SK-N-SH treated with all-trans-retinoic acid at 6 μM for 48 hours (cell line): ENCODE data around the gene OLFML2A.

ENCODE experiments used
- ATAC-seq: fragments of 200-7000 bp; cut with Tn5 transposase; 3 replicates; pipeline ENCODE4 v1.9.1; 2020; ENCODE audit warnings: mild to moderate bottlenecking, moderate library complexity
- ARNTL ChIP-seq: fragments of 450-650 bp; formaldehyde crosslinking; IDR thresholded peaks from 2 replicates; pipeline ENCODE4 v1.5.0; 2020; ENCODE audit warnings: low read depth, mild to moderate bottlenecking, moderate library complexity, borderline replicate concordance
- BACH2 ChIP-seq: fragments of 250-450 bp; sonication (Bioruptor Pico); IDR thresholded peaks from 2 replicates; pipeline ENCODE4 v1.9.0; 2021; ENCODE audit warnings: mild to moderate bottlenecking, borderline replicate concordance
- CREB5 ChIP-seq: fragments of 250-450 bp; sonication (Bioruptor Pico); IDR thresholded peaks from 2 replicates; pipeline ENCODE4 v1.5.1; 2020; ENCODE audit warnings: low read depth, mild to moderate bottlenecking, moderate library complexity
- CSDC2 ChIP-seq: fragments of 250-450 bp; sonication (Bioruptor Pico); IDR thresholded peaks from 2 replicates; pipeline ENCODE4 v1.5.0; 2020; ENCODE audit warnings: mild to moderate bottlenecking, moderate library complexity
- CSRNP3 ChIP-seq: fragments of 250-450 bp; sonication (Bioruptor Pico); IDR thresholded peaks from 2 replicates; pipeline ENCODE4 v1.5.1; 2021; ENCODE audit warnings: mild to moderate bottlenecking, moderate library complexity
- ESRRG ChIP-seq: fragments of 250-450 bp; sonication (Bioruptor Pico); IDR thresholded peaks from 2 replicates; pipeline ENCODE4 v1.6.1; 2021; ENCODE audit warnings: mild to moderate bottlenecking
- ISL1 ChIP-seq: fragments of 250-450 bp; sonication (Bioruptor Pico); IDR thresholded peaks from 2 replicates; pipeline ENCODE4 v2.1.2; 2022; ENCODE audit warnings: mild to moderate bottlenecking, moderate library complexity
- OSR1 ChIP-seq: fragments of 250-450 bp; sonication (Bioruptor Pico); IDR thresholded peaks from 2 replicates; pipeline ENCODE4 v1.8.0; 2022; ENCODE audit warnings: moderate library complexity, mild to moderate bottlenecking, inconsistent platforms
- PATZ1 ChIP-seq: fragments of 250-450 bp; sonication (Bioruptor Pico); IDR thresholded peaks from 2 replicates; pipeline ENCODE4 v1.8.0; 2020; ENCODE audit warnings: mild to moderate bottlenecking, moderate library complexity, borderline replicate concordance
- POU6F1 ChIP-seq: fragments of 250-450 bp; sonication (Bioruptor Pico); IDR thresholded peaks from 2 replicates; pipeline ENCODE4 v1.8.0; 2021; ENCODE audit warnings: low read depth, mild to moderate bottlenecking, moderate library complexity, borderline replicate concordance
- RARB ChIP-seq: fragments of 250-450 bp; sonication (Bioruptor Pico); IDR thresholded peaks from 2 replicates; pipeline ENCODE4 v1.8.0; 2021; ENCODE audit warnings: mild to moderate bottlenecking, moderate library complexity
- SNAI2 ChIP-seq: fragments of 250-450 bp; sonication (Bioruptor Pico); IDR thresholded peaks from 2 replicates; pipeline ENCODE4 v1.5.0; 2020; ENCODE audit warnings: mild to moderate bottlenecking, moderate library complexity
- TCF4 ChIP-seq: fragments of 250-450 bp; sonication (Bioruptor Pico); IDR thresholded peaks from 2 replicates; pipeline ENCODE4 v1.8.0; 2021; ENCODE audit warnings: mild to moderate bottlenecking, moderate library complexity, borderline replicate concordance
- TOX ChIP-seq: fragments of 250-450 bp; sonication (Bioruptor Pico); IDR thresholded peaks from 2 replicates; pipeline ENCODE4 v1.8.0; 2021; ENCODE audit warnings: mild to moderate bottlenecking, moderate library complexity, borderline replicate concordance
- TSHZ2 ChIP-seq: fragments of 250-450 bp; sonication (Bioruptor Pico); IDR thresholded peaks from 2 replicates; pipeline ENCODE4 v1.5.0; 2020; ENCODE audit warnings: mild to moderate bottlenecking, moderate library complexity
- ZC3H10 ChIP-seq: fragments of 250-450 bp; sonication (Bioruptor Pico); IDR thresholded peaks from 2 replicates; pipeline ENCODE4 v1.5.1; 2021; ENCODE audit warnings: mild to moderate bottlenecking, moderate library complexity
- ZFP3 ChIP-seq: fragments of 250-450 bp; sonication (Bioruptor Pico); IDR thresholded peaks from 2 replicates; pipeline ENCODE4 v1.5.0; 2020; ENCODE audit warnings: mild to moderate bottlenecking, moderate library complexity
- ZFP30 ChIP-seq: fragments of 450-650 bp; formaldehyde crosslinking; IDR thresholded peaks from 2 replicates; pipeline ENCODE4 v1.5.0; 2022; ENCODE audit warnings: mild to moderate bottlenecking, moderate library complexity
- ZNF70 ChIP-seq: fragments of 450-650 bp; formaldehyde crosslinking; IDR thresholded peaks from 2 replicates; pipeline ENCODE4 v1.5.0; 2020; ENCODE audit warnings: mild to moderate bottlenecking, moderate library complexity
- ZNF8 ChIP-seq: fragments of 450-650 bp; formaldehyde crosslinking; IDR thresholded peaks from 2 replicates; pipeline ENCODE4 v1.5.0; 2020; ENCODE audit warnings: mild to moderate bottlenecking, moderate library complexity

OLFML2A gene

DNA sequence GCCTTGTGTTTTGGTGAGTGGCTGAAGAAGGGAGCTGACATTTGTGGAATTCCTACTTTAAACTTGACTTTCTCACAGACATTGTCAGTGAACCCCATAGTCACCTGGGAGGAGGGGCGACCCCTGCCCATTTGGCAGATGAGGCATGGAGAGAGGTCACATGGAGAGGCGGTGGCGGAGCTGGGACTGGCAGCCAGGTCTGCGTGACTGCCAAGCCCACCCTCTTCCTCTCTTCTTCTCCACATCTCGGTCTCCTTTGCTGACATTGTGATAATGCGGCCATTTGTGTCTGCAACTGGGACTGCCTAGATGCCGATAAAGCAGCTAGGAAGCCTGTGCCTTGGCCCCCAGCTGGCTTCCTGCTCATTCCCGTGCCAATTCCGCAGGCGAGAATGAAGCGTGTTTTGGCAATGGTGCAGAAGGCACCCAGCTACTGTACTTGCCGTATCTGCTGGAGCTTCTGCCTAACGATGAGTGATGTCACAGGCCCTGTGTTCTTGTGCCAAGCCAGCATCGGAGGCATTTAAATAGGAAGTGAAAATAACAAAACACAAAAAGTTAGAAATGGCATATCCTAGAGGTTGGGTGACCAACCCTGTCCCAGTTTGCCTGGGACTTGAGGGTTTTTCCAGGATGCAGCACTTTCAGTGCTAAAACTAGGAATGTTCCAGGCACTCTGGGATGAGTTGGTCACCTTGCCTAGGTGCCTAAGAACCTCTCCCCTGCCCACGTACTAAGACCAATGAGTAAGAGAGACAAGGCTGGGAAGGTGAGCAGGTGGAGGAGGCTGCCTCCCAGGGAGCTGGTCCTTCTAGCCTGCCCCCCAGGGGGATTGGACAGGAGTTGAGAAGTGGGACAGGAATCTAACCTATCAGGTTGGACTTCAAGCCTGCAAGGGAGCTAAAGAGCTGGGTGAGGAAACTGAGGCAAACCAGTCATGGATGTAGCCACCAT is 23.6 kb downstream of the OLFML2A start:
- ATAC-seq, result no peak
- TF ChIP-seq PATZ1, result no peak
- no peak for TF ChIP-seq RARB (CRISPR knock-in tag)
- TF ChIP-seq POU6F1 (CRISPR knock-in tag), result no peak
- no peak for TF ChIP-seq BACH2 (CRISPR knock-in tag)
- TF ChIP-seq CSDC2 (CRISPR knock-in tag), result no peak
- TF ChIP-seq ISL1 (CRISPR knock-in tag), result no peak
- no peak for TF ChIP-seq ZNF8
- no peak for TF ChIP-seq ARNTL (CRISPR knock-in tag)
- no peak for TF ChIP-seq ZFP3 (CRISPR knock-in tag)
- TF ChIP-seq SNAI2, result no peak
- TF ChIP-seq ZC3H10 (CRISPR knock-in tag), result no peak
- TF ChIP-seq, all 23 proteins: peak for 0

DNA sequence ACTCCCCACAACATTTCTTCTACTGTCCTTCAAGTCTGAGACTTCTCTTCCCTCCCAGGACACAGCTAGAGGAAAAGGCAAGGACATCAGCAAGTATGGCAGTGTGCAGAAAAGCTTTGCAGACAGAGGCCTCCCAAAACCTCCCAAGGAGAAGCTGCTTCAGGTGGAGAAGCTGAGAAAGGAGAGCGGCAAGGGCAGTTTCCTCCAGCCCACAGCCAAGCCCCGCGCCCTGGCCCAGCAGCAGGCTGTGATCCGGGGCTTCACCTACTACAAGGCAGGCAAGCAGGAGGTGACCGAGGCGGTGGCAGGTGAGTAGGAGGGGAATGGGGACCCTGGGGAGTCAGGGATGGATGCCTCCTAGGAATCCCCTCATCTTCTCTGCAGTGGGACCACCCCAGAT is 24.4 kb downstream of the OLFML2A start:
- ATAC-seq, result no peak
- no peak for TF ChIP-seq TCF4 (CRISPR knock-in tag)
- TF ChIP-seq CREB5 (CRISPR knock-in tag), result no peak
- TF ChIP-seq BACH2 (CRISPR knock-in tag), result no peak
- TF ChIP-seq CSDC2 (CRISPR knock-in tag), result no peak
- TF ChIP-seq OSR1 (CRISPR knock-in tag), result no peak
- TF ChIP-seq ZNF8, result no peak
- no peak for TF ChIP-seq TSHZ2 (CRISPR knock-in tag)
- no peak for TF ChIP-seq ESRRG (CRISPR knock-in tag)
- no peak for TF ChIP-seq ZNF70 (CRISPR knock-in tag)
- TF ChIP-seq SNAI2, result no peak
- no peak for TF ChIP-seq ARNTL (CRISPR knock-in tag)
- TF ChIP-seq ZC3H10 (CRISPR knock-in tag), result no peak
- TF ChIP-seq PATZ1, result no peak
- TF ChIP-seq RARB (CRISPR knock-in tag), result no peak
- no peak for TF ChIP-seq POU6F1 (CRISPR knock-in tag)
- TF ChIP-seq ISL1 (CRISPR knock-in tag), result no peak
- no peak for TF ChIP-seq CSRNP3
- no peak for TF ChIP-seq TOX (CRISPR knock-in tag)
- no peak for TF ChIP-seq ZFP3 (CRISPR knock-in tag)
- no peak for TF ChIP-seq ZFP30 (CRISPR knock-in tag)
